B cell (primary cell): ENCODE data around the gene SHISAL2A. TPM values are rescaled to one million over a fixed set of nuclear protein-coding genes. Genes with fewer than 3 reads are reported as not detected.

Source experiments
- ATAC-seq: fragments of 200-7000 bp; cut with Tn5 transposase; one replicate; pipeline ENCODE4 v1.10.0; 2021; ENCODE audit warnings: low read depth, mild to moderate bottlenecking, moderate number of reproducible peaks, moderate library complexity
- CTCF ChIA-PET: fragments of 350-600 bp; sonication (Branson Sonifier 250); formaldehyde crosslinking; loops from one replicate; lab custom pipeline; 2021; ENCODE audit warnings: antibody characterized with exemption, inconsistent platforms; lab: Charles Lee
- POLR2A ChIA-PET: fragments of 350-600 bp; sonication (Branson Sonifier 250); formaldehyde crosslinking; loops from one replicate; lab custom pipeline; 2021; ENCODE audit warnings: antibody characterized with exemption; lab: Charles Lee
- DNase-seq: peaks from one replicate; pipeline ENCODE4 v3.0.0; 2013
- H2AFZ ChIP-seq: 2 replicates; pipeline ENCODE4 v1.6.1; 2012; ENCODE audit warnings: mild to moderate bottlenecking, low read depth, low read length; ENCODE audit not compliant: insufficient read depth, poor library complexity, severe bottlenecking
- H3K27ac ChIP-seq, 2 donors: 1 replicate in 1 of 2; 2 replicates in 1 of 2; pipeline ENCODE4 v1.5.1; 2012 to 2013; ENCODE audit warnings: low read length in 2 of 2, mild to moderate bottlenecking in 2 of 2, moderate library complexity in 1 of 2
- H3K27me3 ChIP-seq, 4 experiments: fragments of 200-600 bp in 1 of 4; sonication (generic) in 1 of 4; replicated peaks in 1 of 4; 1 replicate in 2 of 4; 2 replicates in 2 of 4; pipeline versions ENCODE4 v1.6.1 to v1.7.0; 2013 to 2016; ENCODE audit warnings: low read length in 3 of 4, mild to moderate bottlenecking in 2 of 4, mixed read lengths in 1 of 4, moderate library complexity in 1 of 4; ENCODE audit not compliant: insufficient read depth in 4 of 4, control insufficient read depth in 3 of 4; ENCODE audit errors: control extremely low read depth in 1 of 4
- H3K36me3 ChIP-seq, 2 experiments: replicated peaks in 1 of 2; 1 replicate in 1 of 2; 2 replicates in 1 of 2; pipeline versions ENCODE4 v1.6.1 to v1.7.1; 2013; ENCODE audit warnings: low read length in 1 of 2; ENCODE audit not compliant: insufficient read depth in 2 of 2, control insufficient read depth in 1 of 2; ENCODE audit errors: control extremely low read depth in 1 of 2, extremely low read depth in 1 of 2
- H3K4me1 ChIP-seq, 2 donors: fragments of 200-600 bp in 1 of 2; sonication (generic) in 1 of 2; 1 replicate in 1 of 2; 2 replicates in 1 of 2; pipeline versions ENCODE4 v1.5.1 to v1.6.1; 2013 to 2017; ENCODE audit warnings: low read length in 2 of 2; ENCODE audit not compliant: control insufficient read depth in 2 of 2, insufficient read depth in 2 of 2
- H3K4me2 ChIP-seq: replicated peaks from 2 replicates; pipeline ENCODE3; 2012; ENCODE audit warnings: mild to moderate bottlenecking, low read depth, low read length; ENCODE audit not compliant: poor library complexity, severe bottlenecking
- H3K4me3 ChIP-seq, 5 experiments: fragments of 200-600 bp in 1 of 5; sonication (generic) in 1 of 5; 1 replicate in 3 of 5; 2 replicates in 2 of 5; pipeline versions ENCODE4 v1.5.1 to v1.7.0; 2011 to 2016; ENCODE audit warnings: low read length in 4 of 5, mild to moderate bottlenecking in 4 of 5, low read depth in 2 of 5, control low read depth in 1 of 5, moderate library complexity in 1 of 5; ENCODE audit not compliant: insufficient read depth in 1 of 5; ENCODE audit errors: control extremely low read depth in 1 of 5, extremely low read depth in 1 of 5
- H3K79me2 ChIP-seq: fragments of 200-600 bp; sonication (generic); one replicate; pipeline ENCODE4 v1.6.0; 2016; ENCODE audit warnings: low read length; ENCODE audit not compliant: control insufficient read depth, insufficient read depth
- H3K9ac ChIP-seq: fragments of 200-600 bp; sonication (generic); 2 replicates; pipeline ENCODE4 v1.6.1; 2017; ENCODE audit warnings: mild to moderate bottlenecking, low read length, moderate library complexity
- H3K9me3 ChIP-seq, 3 donors: one replicate each; pipeline versions ENCODE4 v1.6.1 to v1.7.1; 2013; ENCODE audit warnings: low read length in 2 of 3; ENCODE audit not compliant: control insufficient read depth in 2 of 3, insufficient read depth in 1 of 3; ENCODE audit errors: control extremely low read depth in 1 of 3
- H4K20me1 ChIP-seq: 2 replicates; pipeline ENCODE4 v1.6.0; 2012; ENCODE audit warnings: mild to moderate bottlenecking, low read length; ENCODE audit not compliant: insufficient read depth, control insufficient read depth, poor library complexity, severe bottlenecking
- H3K27ac Mint-ChIP-seq: one replicate; pipeline ENCODE4 v1.8.0; 2021; ENCODE audit warnings: mixed read lengths
- H3K27me3 Mint-ChIP-seq: one replicate; pipeline ENCODE4 v1.8.0; 2021; ENCODE audit warnings: mixed read lengths
- H3K4me1 Mint-ChIP-seq: one replicate; pipeline ENCODE4 v1.8.0; 2021; ENCODE audit warnings: mixed read lengths
- H3K4me3 Mint-ChIP-seq: one replicate; pipeline ENCODE4 v1.8.0; 2021; ENCODE audit warnings: mixed read lengths
- H3K9me3 Mint-ChIP-seq: one replicate; pipeline ENCODE4 v1.8.0; 2022; ENCODE audit warnings: mixed read lengths; ENCODE audit not compliant: insufficient read depth
- EZH2 ChIP-seq: IDR thresholded peaks from 2 replicates; pipeline ENCODE4 v1.6.1; 2012; ENCODE audit warnings: borderline replicate concordance, low read depth, mild to moderate bottlenecking, moderate library complexity, low read length; ENCODE audit not compliant: insufficient read depth, poor library complexity, severe bottlenecking
- WGBS: methylation state at CpG from one replicate; pipeline ENCODE4 v1.1.5; 2013; ENCODE audit warnings: missing lambda C conversion rate; ENCODE audit not compliant: insufficient coverage; 5-methylcytosine and 5-hydroxymethylcytosine counted together
- intact Hi-C: fragments of 100-400 bp; cut with micrococcal nuclease; formaldehyde crosslinking; loops from one replicate; pipeline ENCODE4 v1.10.0; 2022
- polyA plus RNA-seq: library from polyadenylated mRNA; depleted of rRNA; stranded (reverse); fragments of >200 nt; gene quantifications from 2 replicates; pipeline ENCODE4 v1.2.3, GENCODE V29; 2012
- total RNA-seq, 2 donors: library from RNA; stranded (reverse); fragments of 120-200 nt in 1 of 2; gene quantifications; 1 replicate in 1 of 2; 2 replicates in 1 of 2; pipeline versions ENCODE4 v1.2.3 to v1.2.4, GENCODE V29; 2013 to 2022
- TF ChIP-seq, protein P1 (sequence below): fragments of 200-600 bp; IDR thresholded peaks from one replicate; pipeline ENCODE4 v1.8.0; 2022; ENCODE audit warnings: antibody characterized with exemption, mild to moderate bottlenecking

Gene SHISAL2A
- total and polyA plus RNA-seq, 2 donors (not counting 1 experiment from before 2014, with no cell fraction given), result 63.3 to 91.0 TPM

DNA sequence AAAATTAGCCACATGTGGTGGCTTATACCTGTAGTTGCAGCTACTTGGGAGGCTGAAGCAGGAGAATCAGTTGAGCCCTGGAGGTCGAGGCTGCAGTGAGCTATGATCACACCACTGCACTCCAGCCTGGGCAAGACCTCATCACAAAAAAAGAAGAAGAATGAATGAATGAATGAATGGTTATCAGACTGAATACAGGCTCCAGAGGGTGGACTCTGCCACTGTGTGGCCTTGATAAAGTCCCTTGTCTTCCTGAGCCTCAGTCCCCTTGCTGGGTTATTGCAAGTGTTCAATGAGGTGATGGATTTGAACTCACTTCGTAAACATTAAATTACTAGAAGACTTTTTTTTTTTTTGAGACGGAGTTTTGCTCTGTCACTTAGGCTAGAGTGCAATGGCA, 24.7 kb downstream of the SHISAL2A start:
- intact Hi-C loops, result no loop called here
- no CpG with 5 or more reads among the region's 3 CpGs for WGBS

DNA sequence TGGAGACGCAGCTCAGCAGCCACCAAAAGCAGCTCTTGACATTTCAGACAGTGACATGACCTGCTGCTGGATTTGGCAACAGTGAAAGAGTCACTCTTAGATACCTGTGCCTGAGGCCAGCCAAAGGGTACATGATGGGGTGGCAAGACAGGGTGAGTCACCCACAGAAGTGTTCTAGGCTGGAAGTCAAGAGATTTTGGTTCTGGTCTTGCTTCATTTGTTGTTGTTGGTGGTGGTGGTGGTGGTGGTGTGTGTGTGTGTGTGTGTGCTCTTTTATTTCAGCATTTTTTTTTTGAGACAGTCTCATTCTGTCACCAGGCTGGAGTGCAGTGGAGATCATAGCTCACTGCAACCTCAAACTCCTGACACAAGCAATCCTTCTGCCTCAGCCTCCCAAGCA, 25.8 kb downstream of the SHISAL2A start:
- TF ChIP-seq, protein P1, sequence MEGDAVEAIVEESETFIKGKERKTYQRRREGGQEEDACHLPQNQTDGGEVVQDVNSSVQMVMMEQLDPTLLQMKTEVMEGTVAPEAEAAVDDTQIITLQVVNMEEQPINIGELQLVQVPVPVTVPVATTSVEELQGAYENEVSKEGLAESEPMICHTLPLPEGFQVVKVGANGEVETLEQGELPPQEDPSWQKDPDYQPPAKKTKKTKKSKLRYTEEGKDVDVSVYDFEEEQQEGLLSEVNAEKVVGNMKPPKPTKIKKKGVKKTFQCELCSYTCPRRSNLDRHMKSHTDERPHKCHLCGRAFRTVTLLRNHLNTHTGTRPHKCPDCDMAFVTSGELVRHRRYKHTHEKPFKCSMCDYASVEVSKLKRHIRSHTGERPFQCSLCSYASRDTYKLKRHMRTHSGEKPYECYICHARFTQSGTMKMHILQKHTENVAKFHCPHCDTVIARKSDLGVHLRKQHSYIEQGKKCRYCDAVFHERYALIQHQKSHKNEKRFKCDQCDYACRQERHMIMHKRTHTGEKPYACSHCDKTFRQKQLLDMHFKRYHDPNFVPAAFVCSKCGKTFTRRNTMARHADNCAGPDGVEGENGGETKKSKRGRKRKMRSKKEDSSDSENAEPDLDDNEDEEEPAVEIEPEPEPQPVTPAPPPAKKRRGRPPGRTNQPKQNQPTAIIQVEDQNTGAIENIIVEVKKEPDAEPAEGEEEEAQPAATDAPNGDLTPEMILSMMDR, result no peak
- no peak for TF ChIP-seq EZH2
- H3K27me3 Mint-ChIP-seq, result no peaks in the 10 kb centered on the region
- Histone ChIP-seq H3K27ac (peak overlapping the region in 1 of 2 donors; percentile 21), H2AFZ (no peak overlapping the region), H3K4me2 (no peak overlapping the region), H3K4me1 (no peaks in the 10 kb centered on the region), H3K9me3 (peaks cover 0 to 3% (median 0%) of the 10 kb centered on the region in 3 donors), H3K4me3 (no peak overlapping the region), H3K9ac (no peak overlapping the region), H3K36me3 (peaks cover 8 to 38% of the 10 kb centered on the region in 2 experiments), H3K27me3 (no peaks in the 10 kb centered on the region), H3K79me2 (no peaks in the 10 kb centered on the region), H4K20me1 (no peaks in the 10 kb centered on the region)
- intact Hi-C loops, result loop anchor here (1.0 kb wide), 1 partner anchor 21 kb away; no protein-coding TSS in a partner anchor
- POLR2A ChIA-PET, result interaction anchor here (1.2 to 1.7 kb wide), 3 partner anchors 10 to 106 kb away, joined by 5 to 13 read pairs (median 8); partner anchors contain the start of genes SHISAL2A and TUT4
- CTCF ChIA-PET, result interaction anchor here (0.7 to 3.3 kb wide), 6 partner anchors 9 to 136 kb away, joined by 3 to 10 read pairs (median 6); no protein-coding TSS in a partner anchor
- no peak overlapping the region for H3K4me3 Mint-ChIP-seq
- no peaks in the 10 kb centered on the region for H3K9me3 Mint-ChIP-seq
- DNase-seq (no peak), ATAC-seq (peak; percentile 53)
- peak overlapping the region; percentile 86 for H3K27ac Mint-ChIP-seq
- H3K4me1 Mint-ChIP-seq, result peaks cover 28% of the 10 kb centered on the region
- WGBS, result 100% methylated on average over 1 of the region's 1 CpG

More for the DNA sequence above, 24.7 kb downstream of the SHISAL2A start:
- H3K4me1 ChIP-seq, result no peaks in the 10 kb centered on the region
- H4K20me1 ChIP-seq, result no peaks in the 10 kb centered on the region
- ChIA-PET POLR2A (interaction anchor here (1.7 kb wide), 1 partner anchor 25 kb away, joined by 8 read pairs; the partner anchor contains the start of gene SHISAL2A), CTCF (interaction anchor here (0.7 to 3.3 kb wide), 4 partner anchors 8 to 104 kb away, joined by 3 to 10 read pairs (median 8); partner anchors contain the start of gene TUT4)
- H3K4me3 ChIP-seq, result no peak overlapping the region
- H2AFZ ChIP-seq, result no peak overlapping the region
- no peak for ATAC-seq
- Mint-ChIP-seq H3K9me3 (no peaks in the 10 kb centered on the region), H3K27me3 (no peaks in the 10 kb centered on the region), H3K4me1 (peaks cover 30% of the 10 kb centered on the region), H3K27ac (no peak overlapping the region), H3K4me3 (no peak overlapping the region)
- peaks cover 0 to 3% (median 0%) of the 10 kb centered on the region in 3 donors for H3K9me3 ChIP-seq
- no peak overlapping the region for H3K9ac ChIP-seq
- H3K27me3 ChIP-seq, result no peaks in the 10 kb centered on the region
- peaks cover 3% of the 10 kb centered on the region for H3K79me2 ChIP-seq
- TF ChIP-seq EZH2, result no peak
- TF ChIP-seq, protein P1, result no peak
- DNase-seq, result no peak
- H3K27ac ChIP-seq, result no peak overlapping the region
- peaks cover 8 to 39% of the 10 kb centered on the region in 2 experiments for H3K36me3 ChIP-seq
- no peak overlapping the region for H3K4me2 ChIP-seq
